Pulmonary artery endothelial cell (primary cell): ENCODE measurements around the gene MARK3. TPM values are rescaled to one million over a fixed set of nuclear protein-coding genes. Genes with fewer than 3 reads are reported as not detected.

Experiments used
- DNase-seq: peaks from one replicate; pipeline ENCODE4 v3.0.0-alpha.2; 2011; ENCODE audit warnings: low read depth, low spot score
- total RNA-seq: library from RNA; depleted of rRNA; stranded (reverse); fragments of >200 nt; gene quantifications from 2 replicates; pipeline ENCODE4 v1.2.3, GENCODE V29; 2014

Gene MARK3
- total RNA-seq, 1 donor from 2014 or later: 67.9 TPM

- no peak for DNase-seq
Observed at GRCh38 chr14:103547455-103547940, 162.3 kb downstream of the MARK3 start.

- no peak for DNase-seq
Observed at GRCh38 chr14:103547941-103548462, 162.8 kb downstream of the MARK3 start.

- DNase-seq: no peak
Observed at GRCh38 chr14:103548463-103549351, 163.5 kb downstream of the MARK3 start.

GRCh38 chr14:103549361-103550311, 164.4 kb downstream of the MARK3 start:
- no peak for DNase-seq

- DNase-seq: no peak
Observed at GRCh38 chr14:103550451-103551337, 165.5 kb downstream of the MARK3 start.

GRCh38 chr14:103551338-103551762, 166.1 kb downstream of the MARK3 start:
- no peak for DNase-seq

- no peak for DNase-seq
Observed at GRCh38 chr14:103552011-103552845, 167.0 kb downstream of the MARK3 start.

GRCh38 chr14:103552846-103553210, 167.6 kb downstream of the MARK3 start:
- no peak for DNase-seq

Other genes starting within 250 kb of the MARK3 start
- 159 and 250 TPM in 2 replicates for gene EIF5, start 51.2 kb upstream of the MARK3 start, total RNA-seq
- 3.4 and 3.9 TPM in 2 replicates for gene CKB, start 137.4 kb downstream of the MARK3 start, total RNA-seq
- gene TRMT61A, start 143.8 kb downstream of the MARK3 start, total RNA-seq: 7.9 and 9.7 TPM in 2 replicates
- gene BAG5, start 177.2 kb downstream of the MARK3 start, total RNA-seq: 33.8 and 38.4 TPM in 2 replicates
- 19.3 and 29.5 TPM in 2 replicates for gene COA8, start 177.5 kb downstream of the MARK3 start, total RNA-seq
- 170 and 258 TPM in 2 replicates for gene KLC1, start 243.8 kb downstream of the MARK3 start, total RNA-seq